ENCODE results near the gene PIK3R5.

- TF ChIP-seq CTCF (optimal IDR thresholded peaks at IDR 0.05 in 1 of 3, IDR thresholded peaks at IDR 0.05 in 1 of 3, conservative IDR thresholded peaks at IDR 0.05 in 1 of 3; ENCODE audit: extremely low read depth in 1 of 3, insufficient read depth in 2 of 3, low read length in 3 of 3) (no peak), EZH2 (IDR thresholded peaks at IDR 0.05; ENCODE audit: low read length) (no peak)
Measured at GRCh38 chr17:8900207-8900606, 65.3 kb downstream of the PIK3R5 start.
